ENCODE data around the gene MAN1C1. TPM values are rescaled to one million over a fixed set of nuclear protein-coding genes. Genes with fewer than 3 reads are reported as not detected.

The MAN1C1 gene
- total RNA-seq, 1 donor from 2014 or later: 9.1 TPM

DNA sequence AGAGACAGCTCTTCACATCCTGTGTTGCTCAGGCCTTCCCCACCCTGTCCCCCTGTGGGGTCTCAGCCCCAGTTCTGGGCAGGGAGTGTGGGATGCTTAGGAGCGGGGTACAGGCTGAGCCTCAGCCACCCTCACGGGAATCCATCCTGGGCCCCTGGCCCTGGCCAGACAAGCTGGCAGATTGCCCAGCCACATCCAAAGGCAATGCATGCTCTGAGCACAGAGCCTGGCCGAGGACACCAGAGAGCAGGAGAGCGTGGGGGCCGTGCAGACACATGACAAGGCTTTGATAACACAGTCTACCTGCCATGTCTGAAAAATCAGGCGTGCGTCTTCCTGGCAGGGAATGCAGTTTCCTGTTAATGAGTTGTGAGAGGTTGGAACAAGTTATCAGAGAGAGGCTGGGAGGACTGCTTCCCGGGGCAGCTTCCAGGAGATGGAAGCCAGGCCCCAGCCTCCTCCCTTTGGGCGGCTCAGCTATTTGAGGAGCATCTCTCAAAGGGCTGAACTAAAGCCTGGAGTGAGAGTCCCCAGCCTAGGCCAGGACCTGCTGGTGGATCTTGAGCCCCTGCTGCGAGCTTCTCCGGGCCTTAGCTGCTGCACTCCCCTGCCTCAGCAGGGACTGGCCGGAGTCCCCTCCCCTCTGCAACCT, 111.2 kb downstream of the MAN1C1 start:
- no peak for DNase-seq (ENCODE audit: extremely low spot score, unreplicated experiment)
- TF ChIP-seq, protein P1, sequence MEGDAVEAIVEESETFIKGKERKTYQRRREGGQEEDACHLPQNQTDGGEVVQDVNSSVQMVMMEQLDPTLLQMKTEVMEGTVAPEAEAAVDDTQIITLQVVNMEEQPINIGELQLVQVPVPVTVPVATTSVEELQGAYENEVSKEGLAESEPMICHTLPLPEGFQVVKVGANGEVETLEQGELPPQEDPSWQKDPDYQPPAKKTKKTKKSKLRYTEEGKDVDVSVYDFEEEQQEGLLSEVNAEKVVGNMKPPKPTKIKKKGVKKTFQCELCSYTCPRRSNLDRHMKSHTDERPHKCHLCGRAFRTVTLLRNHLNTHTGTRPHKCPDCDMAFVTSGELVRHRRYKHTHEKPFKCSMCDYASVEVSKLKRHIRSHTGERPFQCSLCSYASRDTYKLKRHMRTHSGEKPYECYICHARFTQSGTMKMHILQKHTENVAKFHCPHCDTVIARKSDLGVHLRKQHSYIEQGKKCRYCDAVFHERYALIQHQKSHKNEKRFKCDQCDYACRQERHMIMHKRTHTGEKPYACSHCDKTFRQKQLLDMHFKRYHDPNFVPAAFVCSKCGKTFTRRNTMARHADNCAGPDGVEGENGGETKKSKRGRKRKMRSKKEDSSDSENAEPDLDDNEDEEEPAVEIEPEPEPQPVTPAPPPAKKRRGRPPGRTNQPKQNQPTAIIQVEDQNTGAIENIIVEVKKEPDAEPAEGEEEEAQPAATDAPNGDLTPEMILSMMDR (conservative IDR thresholded peaks at IDR 0.05): no peak
- H3K27me3 Mint-ChIP-seq: no peaks in the 10 kb centered on the region
- no peaks in the 10 kb centered on the region for H3K36me3 Mint-ChIP-seq
- H3K9me3 Mint-ChIP-seq: no peaks in the 10 kb centered on the region
- H3K27ac Mint-ChIP-seq: no peak overlapping the region
- H3K4me3 Mint-ChIP-seq: no peak overlapping the region
- H3K4me1 Mint-ChIP-seq (ENCODE audit: unreplicated experiment): peaks cover 33% of the 10 kb centered on the region

DNA sequence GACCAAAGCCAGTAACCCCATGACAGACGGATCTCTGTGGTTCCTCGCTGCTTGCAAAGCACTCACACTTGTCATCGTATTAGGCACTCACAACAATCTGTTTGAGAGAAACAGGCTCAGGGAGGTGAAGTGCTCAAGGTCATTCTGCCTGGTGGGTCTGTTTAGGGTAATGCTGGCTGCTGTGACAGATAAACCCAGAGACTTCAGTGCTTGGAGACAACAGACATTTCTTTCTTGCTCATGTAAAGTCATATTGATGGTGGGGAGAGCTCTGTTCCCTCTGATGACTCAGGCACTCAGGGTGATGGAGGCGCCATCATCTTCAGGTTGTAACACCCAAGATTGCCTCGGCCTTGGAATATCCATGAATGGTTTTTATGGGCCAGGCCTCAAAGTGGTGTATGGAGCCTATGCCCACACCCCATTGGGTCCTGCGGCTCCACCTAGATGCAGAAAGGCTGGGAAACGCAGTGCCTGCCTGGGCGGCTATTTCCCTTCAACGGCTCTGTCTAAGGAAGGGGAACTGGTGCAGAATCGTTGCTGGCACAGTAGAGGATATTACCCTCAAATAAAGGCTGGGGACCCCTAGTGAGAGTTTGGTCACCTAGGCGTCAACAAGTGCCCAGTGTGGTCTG, 111.8 kb downstream of the MAN1C1 start:
- Mint-ChIP-seq H3K9me3 (no peaks in the 10 kb centered on the region), H3K36me3 (no peaks in the 10 kb centered on the region), H3K4me1 (ENCODE audit: unreplicated experiment) (peaks cover 33% of the 10 kb centered on the region), H3K27me3 (no peaks in the 10 kb centered on the region), H3K4me3 (no peak overlapping the region), H3K27ac (no peak overlapping the region)
- DNase-seq (ENCODE audit: extremely low spot score, unreplicated experiment): no peak
- TF ChIP-seq, protein P1 (conservative IDR thresholded peaks at IDR 0.05): no peak

GRCh38 chr1:25729045-25729444, 112.5 kb downstream of the MAN1C1 start:
- Mint-ChIP-seq H3K36me3 (no peaks in the 10 kb centered on the region), H3K4me1 (ENCODE audit: unreplicated experiment) (peaks cover 33% of the 10 kb centered on the region), H3K9me3 (no peaks in the 10 kb centered on the region), H3K27me3 (no peaks in the 10 kb centered on the region), H3K27ac (no peak overlapping the region), H3K4me3 (no peak overlapping the region)
- TF ChIP-seq, protein P1 (conservative IDR thresholded peaks at IDR 0.05): no peak
- DNase-seq (ENCODE audit: extremely low spot score, unreplicated experiment): no peak

DNA sequence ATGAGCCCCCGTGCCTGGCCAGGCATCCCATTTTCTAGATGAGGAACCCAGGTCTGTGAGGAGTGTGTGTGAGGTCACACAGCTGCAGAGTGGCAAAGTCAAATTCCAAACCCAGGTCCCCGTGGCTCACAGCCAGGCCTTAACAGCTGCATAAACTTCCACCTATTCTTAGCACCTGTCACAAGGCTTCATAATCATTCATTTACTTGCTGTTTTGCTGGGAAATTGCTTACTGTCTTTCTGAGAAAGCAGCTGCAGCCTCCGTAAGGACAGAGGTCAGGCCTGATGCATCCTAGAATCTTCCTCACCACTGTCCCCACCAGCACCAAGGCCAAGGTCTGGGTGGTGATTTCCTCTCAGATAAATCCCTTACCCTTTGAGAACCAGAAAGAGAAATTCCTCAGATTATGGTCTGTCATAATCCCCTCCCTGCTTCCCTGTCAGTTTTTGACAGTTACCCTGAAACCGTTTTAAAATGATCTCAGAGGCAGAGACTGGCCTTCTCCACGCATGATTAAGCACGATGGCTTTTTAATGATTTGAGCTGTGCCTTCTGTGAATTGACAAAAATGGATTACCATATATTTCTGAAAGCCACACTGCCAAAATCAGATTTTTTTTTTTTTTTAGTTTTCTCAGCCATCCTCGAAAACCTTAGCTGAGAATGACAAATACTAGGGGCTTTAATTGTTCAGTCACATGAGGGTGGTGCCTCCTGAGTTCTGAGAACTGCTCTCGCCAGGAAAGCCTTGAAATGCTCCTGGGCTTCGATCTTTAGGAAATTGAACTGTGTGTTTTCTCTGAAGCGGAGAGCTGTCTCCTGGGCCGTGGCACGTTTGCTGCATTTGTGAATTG, 113.4 kb downstream of the MAN1C1 start:
- Mint-ChIP-seq H3K4me1 (ENCODE audit: unreplicated experiment) (peaks cover 33% of the 10 kb centered on the region), H3K9me3 (no peaks in the 10 kb centered on the region), H3K4me3 (no peak overlapping the region), H3K27ac (no peak overlapping the region), H3K27me3 (peaks cover 4% of the 10 kb centered on the region), H3K36me3 (no peaks in the 10 kb centered on the region)
- TF ChIP-seq, protein P1 (conservative IDR thresholded peaks at IDR 0.05): no peak
- no peak for DNase-seq (ENCODE audit: extremely low spot score, unreplicated experiment)

- Mint-ChIP-seq H3K27ac (no peak overlapping the region), H3K36me3 (no peaks in the 10 kb centered on the region), H3K4me3 (no peak overlapping the region), H3K27me3 (peaks cover 6% of the 10 kb centered on the region), H3K9me3 (no peaks in the 10 kb centered on the region), H3K4me1 (ENCODE audit: unreplicated experiment) (peaks cover 25% of the 10 kb centered on the region)
- DNase-seq (ENCODE audit: extremely low spot score, unreplicated experiment): no peak
- TF ChIP-seq, protein P1 (conservative IDR thresholded peaks at IDR 0.05): no peak
Measured at GRCh38 chr1:25731148-25731547, 114.6 kb downstream of the MAN1C1 start.

All from type B pancreatic cell (in vitro differentiated cells).